ENCODE data around the gene PECR. TPM values are rescaled to one million over a fixed set of nuclear protein-coding genes. Genes with fewer than 3 reads are reported as not detected.

The PECR gene
- 18.7 TPM for polyA plus RNA-seq (2012; ENCODE audit: low read depth, missing spikeins)

DNA sequence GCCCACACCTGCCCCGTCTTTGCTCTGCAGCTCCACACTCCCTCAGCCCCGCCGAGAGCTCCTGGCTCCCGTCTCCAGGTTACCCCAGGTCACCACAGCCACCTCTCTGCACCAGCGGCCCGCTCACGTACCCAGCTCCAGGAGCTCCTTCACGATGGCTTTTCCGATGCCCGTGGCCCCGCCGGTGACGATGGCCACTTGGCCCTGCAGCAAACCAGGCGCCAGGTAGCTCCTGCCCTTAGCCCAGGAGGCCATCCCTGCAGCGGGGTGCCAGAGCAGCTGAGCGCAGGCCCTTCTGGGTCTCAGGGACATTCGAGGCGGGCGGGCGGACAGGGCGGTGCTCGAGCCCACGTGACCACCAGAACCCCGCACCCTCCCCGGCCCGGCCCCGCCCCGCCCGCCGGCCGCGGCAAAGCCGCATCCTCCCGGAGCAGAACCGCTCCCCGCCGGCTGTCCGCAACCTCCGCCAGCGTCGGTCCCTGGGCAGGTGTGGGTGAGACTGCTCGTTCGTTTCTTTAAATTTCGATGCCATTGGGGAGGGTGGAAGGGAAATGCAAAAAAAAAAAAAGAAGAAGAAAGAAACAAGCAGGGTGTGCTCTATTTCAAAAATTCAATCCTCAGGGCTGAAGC lies at the start of gene PECR, which contains the start of gene TMEM169:
Gene PECR (minus strand): TSS at position 323 of the 630 bp plus-strand sequence. CDS start 68 bp downstream, at position 255.
Gene TMEM169 (plus strand): TSS at position 433 of the 630 bp plus-strand sequence. CDS start 14,045 bp downstream, outside the sequence.
- DNase-seq (ENCODE audit: insufficient read length, low spot score) (peak; percentile 85), FAIRE-seq (peak; percentile 89)
- no peak for TF ChIP-seq PAX5 (IDR thresholded peaks at IDR 0.05; ENCODE audit: insufficient read depth, low read length, severe bottlenecking)
- TF ChIP-seq POLR2AphosphoS5 (IDR thresholded peaks at IDR 0.05; ENCODE audit: low read depth, low read length) = peak; percentile 43; the same call in 1 of the 2 replicates
- 0 out of 2 replicates have a peak, but pooled peaks have one; percentile 16 for TF ChIP-seq POU2F2 (IDR thresholded peaks at IDR 0.05; ENCODE audit: low read depth, low read length)
- TF ChIP-seq SPI1 (IDR thresholded peaks at IDR 0.05; ENCODE audit: low read depth, low read length) = no peak
- peak; percentile 61 for TF ChIP-seq POLR2A (IDR thresholded peaks at IDR 0.05; ENCODE audit: low read depth, low read length)
- TF ChIP-seq TAF1 (IDR thresholded peaks at IDR 0.05; ENCODE audit: low read depth, low read length) = no peak; the same call in 1 of the 2 replicates

DNA sequence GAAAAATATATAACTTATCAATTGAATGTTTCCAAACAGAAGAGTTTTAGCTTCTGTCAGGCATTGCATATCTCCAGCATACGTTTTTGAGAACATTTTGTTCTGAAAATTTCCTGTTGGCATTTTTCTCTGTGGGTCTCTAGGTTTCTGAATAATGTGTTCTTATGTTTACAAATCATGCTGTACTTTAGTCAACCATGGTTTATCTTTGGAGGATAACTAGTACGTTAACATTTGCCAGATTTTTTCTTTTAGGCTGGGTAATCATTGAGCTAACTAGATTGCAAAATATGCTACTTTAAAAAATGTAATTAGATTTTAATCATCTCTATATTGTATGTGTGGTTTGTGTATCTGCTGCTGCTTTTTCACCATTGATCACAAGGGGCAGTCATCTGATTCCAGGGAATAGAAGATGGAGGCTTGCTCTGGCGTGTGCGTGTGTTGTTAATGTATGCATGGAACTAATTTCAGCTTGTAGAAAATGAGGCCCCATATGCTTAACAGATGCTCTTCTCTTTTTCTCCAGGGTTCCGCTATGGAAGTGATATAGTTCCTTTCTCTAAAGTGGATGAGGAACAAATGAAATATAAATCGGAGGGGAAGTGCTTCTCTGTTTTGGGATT lies 48.9 kb upstream of the PECR start:
- TF ChIP-seq SPI1 (IDR thresholded peaks at IDR 0.05; ENCODE audit: low read depth, low read length) = no peak
- no peak for TF ChIP-seq POU2F2 (IDR thresholded peaks at IDR 0.05; ENCODE audit: low read depth, low read length)
- no peak for TF ChIP-seq POLR2AphosphoS5 (IDR thresholded peaks at IDR 0.05; ENCODE audit: low read depth, low read length)
- TF ChIP-seq POLR2A (IDR thresholded peaks at IDR 0.05; ENCODE audit: low read depth, low read length) = no peak
- TF ChIP-seq PAX5 (IDR thresholded peaks at IDR 0.05; ENCODE audit: insufficient read depth, low read length, severe bottlenecking) = no peak
- TF ChIP-seq TAF1 (IDR thresholded peaks at IDR 0.05; ENCODE audit: low read depth, low read length) = no peak
- DNase-seq (ENCODE audit: insufficient read length, low spot score) = no peak
- no peak for FAIRE-seq

DNA sequence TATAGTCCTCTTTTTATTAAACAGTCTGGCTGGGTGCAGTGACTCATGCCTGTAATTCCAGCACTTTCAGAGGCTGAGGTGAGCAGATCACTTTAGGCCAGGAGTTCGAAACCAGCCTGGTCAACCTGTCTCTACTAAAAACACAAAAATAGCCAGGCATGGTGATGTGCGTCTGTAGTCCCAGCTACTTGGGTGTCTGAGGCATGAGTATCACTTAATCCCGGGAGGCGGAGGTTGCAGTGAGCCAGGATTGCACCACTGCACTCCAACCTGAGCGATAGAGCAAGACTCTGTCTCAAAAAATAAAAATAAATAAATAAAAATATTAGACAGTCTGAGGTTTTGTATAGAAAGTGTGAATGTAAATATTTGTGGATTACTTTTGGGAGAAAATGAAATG lies 45.3 kb upstream of the PECR start:
- FAIRE-seq (no peak), DNase-seq (ENCODE audit: insufficient read length, low spot score) (no peak)
- TF ChIP-seq POU2F2 (IDR thresholded peaks at IDR 0.05; ENCODE audit: low read depth, low read length) (no peak), TAF1 (IDR thresholded peaks at IDR 0.05; ENCODE audit: low read depth, low read length) (no peak), POLR2AphosphoS5 (IDR thresholded peaks at IDR 0.05; ENCODE audit: low read depth, low read length) (no peak), SPI1 (IDR thresholded peaks at IDR 0.05; ENCODE audit: low read depth, low read length) (no peak), POLR2A (IDR thresholded peaks at IDR 0.05; ENCODE audit: low read depth, low read length) (no peak), PAX5 (IDR thresholded peaks at IDR 0.05; ENCODE audit: insufficient read depth, low read length, severe bottlenecking) (no peak)

DNA sequence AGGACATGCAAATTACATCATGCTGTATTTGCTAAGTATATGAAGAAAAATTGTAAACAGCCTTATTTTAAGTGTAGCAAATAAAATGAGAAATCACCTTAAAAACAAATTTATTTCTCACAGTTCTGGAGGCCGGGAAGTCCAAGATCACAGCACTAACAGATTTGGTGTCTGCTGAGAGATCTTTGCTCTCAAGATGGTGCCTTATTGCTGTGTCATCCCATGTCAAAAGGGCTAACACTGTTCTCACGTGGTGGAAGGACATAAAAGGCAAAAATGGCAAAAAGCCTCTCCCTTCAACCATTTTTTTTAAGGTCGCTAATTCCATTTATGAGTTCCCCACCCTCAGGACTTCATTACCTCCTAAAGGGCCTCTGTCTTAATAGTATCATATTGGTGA lies 39.6 kb upstream of the PECR start:
- no peak for FAIRE-seq
- no peak for TF ChIP-seq POU2F2 (IDR thresholded peaks at IDR 0.05; ENCODE audit: low read depth, low read length)
- TF ChIP-seq POLR2AphosphoS5 (IDR thresholded peaks at IDR 0.05; ENCODE audit: low read depth, low read length) = no peak
- no peak for DNase-seq (ENCODE audit: insufficient read length, low spot score)

DNA sequence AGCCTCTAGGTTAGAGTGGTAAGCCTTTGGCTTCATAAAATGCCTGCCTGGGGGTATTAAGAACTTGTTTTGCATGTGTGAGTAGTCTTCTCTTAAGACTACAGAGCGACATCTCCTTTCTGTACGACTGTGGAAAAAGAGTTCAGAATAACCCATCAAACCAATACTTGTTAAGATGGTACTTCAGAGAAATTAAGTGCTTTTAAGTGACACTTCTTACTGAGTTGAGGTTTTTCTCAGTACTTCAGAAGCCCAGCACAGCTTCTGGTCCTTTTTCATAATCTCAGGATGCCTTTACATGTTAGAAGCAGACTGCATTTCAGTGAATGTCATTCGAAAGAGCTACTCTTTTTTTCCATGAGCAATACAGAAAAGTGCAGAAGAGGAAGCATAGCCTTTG lies 38.4 kb upstream of the PECR start:
- DNase-seq (ENCODE audit: insufficient read length, low spot score) = no peak
- no peak for TF ChIP-seq PAX5 (IDR thresholded peaks at IDR 0.05; ENCODE audit: insufficient read depth, low read length, severe bottlenecking)
- TF ChIP-seq POLR2A (IDR thresholded peaks at IDR 0.05; ENCODE audit: low read depth, low read length) = no peak
- no peak for TF ChIP-seq TAF1 (IDR thresholded peaks at IDR 0.05; ENCODE audit: low read depth, low read length)
- TF ChIP-seq POLR2AphosphoS5 (IDR thresholded peaks at IDR 0.05; ENCODE audit: low read depth, low read length) = no peak
- TF ChIP-seq SPI1 (IDR thresholded peaks at IDR 0.05; ENCODE audit: low read depth, low read length) = no peak
- no peak for TF ChIP-seq POU2F2 (IDR thresholded peaks at IDR 0.05; ENCODE audit: low read depth, low read length)
- no peak for FAIRE-seq

DNA sequence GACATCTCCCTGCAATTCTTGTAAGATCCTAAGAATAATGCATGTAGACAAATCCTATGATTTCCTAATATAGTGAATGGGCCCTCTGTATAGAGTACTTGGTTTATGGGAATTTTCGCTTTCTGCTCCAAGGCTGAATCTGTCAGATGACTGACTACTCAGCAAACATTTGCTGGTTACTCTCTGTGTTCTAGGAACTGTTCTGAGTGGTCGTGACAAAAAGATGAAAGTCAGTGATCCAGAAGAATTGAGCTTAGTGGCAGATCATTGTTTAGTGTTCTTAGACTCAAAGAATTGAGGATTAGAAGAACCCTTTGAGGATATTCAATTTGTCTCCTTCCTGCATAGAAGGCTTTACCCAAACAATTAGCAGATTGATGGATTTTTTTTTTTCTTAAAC lies 37.5 kb upstream of the PECR start:
- FAIRE-seq (no peak), DNase-seq (ENCODE audit: insufficient read length, low spot score) (no peak)
- no peak for TF ChIP-seq POU2F2 (IDR thresholded peaks at IDR 0.05; ENCODE audit: low read depth, low read length)
- no peak for TF ChIP-seq POLR2AphosphoS5 (IDR thresholded peaks at IDR 0.05; ENCODE audit: low read depth, low read length)
- TF ChIP-seq SPI1 (IDR thresholded peaks at IDR 0.05; ENCODE audit: low read depth, low read length) = no peak
- TF ChIP-seq TAF1 (IDR thresholded peaks at IDR 0.05; ENCODE audit: low read depth, low read length) = no peak
- TF ChIP-seq PAX5 (IDR thresholded peaks at IDR 0.05; ENCODE audit: insufficient read depth, low read length, severe bottlenecking) = no peak
- TF ChIP-seq POLR2A (IDR thresholded peaks at IDR 0.05; ENCODE audit: low read depth, low read length) = no peak

DNA sequence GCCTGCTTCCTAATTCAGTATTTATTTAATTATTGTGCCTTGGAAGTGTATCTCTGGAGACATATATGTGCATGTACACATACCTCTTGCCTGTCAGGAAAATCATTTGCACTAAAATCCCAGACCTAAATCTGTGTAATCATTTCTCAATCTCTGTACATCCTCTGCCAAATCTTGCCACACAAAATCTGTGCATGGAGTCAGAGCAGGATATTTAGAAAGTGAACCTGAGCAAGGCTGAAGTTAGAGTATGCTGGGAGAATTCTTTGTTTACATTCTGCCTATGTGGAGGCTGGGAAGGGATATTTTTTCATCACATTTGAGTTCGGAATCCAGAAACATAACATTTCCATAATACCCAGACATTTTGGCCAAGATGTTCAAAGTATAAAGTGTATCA lies 36.9 kb upstream of the PECR start:
- TF ChIP-seq POLR2A (IDR thresholded peaks at IDR 0.05; ENCODE audit: low read depth, low read length) (peak; percentile 34; the same call in 1 of the 2 replicates), POU2F2 (IDR thresholded peaks at IDR 0.05; ENCODE audit: low read depth, low read length) (no peak), PAX5 (IDR thresholded peaks at IDR 0.05; ENCODE audit: insufficient read depth, low read length, severe bottlenecking) (no peak), TAF1 (IDR thresholded peaks at IDR 0.05; ENCODE audit: low read depth, low read length) (no peak), POLR2AphosphoS5 (IDR thresholded peaks at IDR 0.05; ENCODE audit: low read depth, low read length) (no peak)
- DNase-seq (ENCODE audit: insufficient read length, low spot score) (no peak), FAIRE-seq (no peak)

DNA sequence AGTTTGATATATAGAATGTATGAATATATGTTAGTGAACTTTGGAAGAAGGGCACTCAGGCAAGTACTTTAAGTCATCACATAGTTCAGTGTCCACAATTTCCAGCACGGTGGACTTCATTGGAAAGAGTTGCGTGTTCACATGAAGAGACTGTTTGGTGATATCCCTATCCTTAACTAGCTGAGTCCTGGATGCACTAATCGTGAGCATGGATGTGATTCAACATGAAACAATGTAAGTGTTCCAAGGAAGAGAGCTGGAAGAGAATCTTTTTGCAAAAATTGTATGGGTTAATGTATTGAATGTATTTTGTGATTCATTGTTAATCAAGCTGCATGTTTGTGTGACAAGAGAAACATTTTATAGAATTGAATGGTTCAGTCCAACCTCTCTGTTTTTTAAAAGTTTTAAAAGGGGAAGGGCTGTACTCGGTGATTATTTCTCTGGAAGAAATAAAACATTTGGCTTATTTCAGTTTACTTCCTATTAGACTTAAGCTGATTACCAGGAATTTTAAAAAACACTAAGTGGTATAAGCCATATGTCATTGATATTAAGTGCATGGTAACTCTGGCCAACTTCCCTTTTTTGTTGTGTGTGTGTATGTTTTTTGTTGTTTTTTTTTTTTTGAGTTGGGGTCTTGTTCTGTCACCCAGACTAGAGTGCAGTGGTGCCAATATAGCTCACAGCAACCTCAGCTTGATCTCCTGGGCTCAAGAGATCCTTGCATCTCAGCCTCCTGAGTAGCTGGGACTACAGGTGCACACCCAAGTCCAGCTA lies 36.1 kb upstream of the PECR start:
- no peak for TF ChIP-seq SPI1 (IDR thresholded peaks at IDR 0.05; ENCODE audit: low read depth, low read length)
- TF ChIP-seq POLR2A (IDR thresholded peaks at IDR 0.05; ENCODE audit: low read depth, low read length) = no peak
- no peak for TF ChIP-seq PAX5 (IDR thresholded peaks at IDR 0.05; ENCODE audit: insufficient read depth, low read length, severe bottlenecking)
- no peak for TF ChIP-seq POU2F2 (IDR thresholded peaks at IDR 0.05; ENCODE audit: low read depth, low read length)
- no peak; the same call in 1 of the 2 replicates for TF ChIP-seq POLR2AphosphoS5 (IDR thresholded peaks at IDR 0.05; ENCODE audit: low read depth, low read length)
- no peak for TF ChIP-seq TAF1 (IDR thresholded peaks at IDR 0.05; ENCODE audit: low read depth, low read length)
- DNase-seq (ENCODE audit: insufficient read length, low spot score) (no peak), FAIRE-seq (no peak)

DNA sequence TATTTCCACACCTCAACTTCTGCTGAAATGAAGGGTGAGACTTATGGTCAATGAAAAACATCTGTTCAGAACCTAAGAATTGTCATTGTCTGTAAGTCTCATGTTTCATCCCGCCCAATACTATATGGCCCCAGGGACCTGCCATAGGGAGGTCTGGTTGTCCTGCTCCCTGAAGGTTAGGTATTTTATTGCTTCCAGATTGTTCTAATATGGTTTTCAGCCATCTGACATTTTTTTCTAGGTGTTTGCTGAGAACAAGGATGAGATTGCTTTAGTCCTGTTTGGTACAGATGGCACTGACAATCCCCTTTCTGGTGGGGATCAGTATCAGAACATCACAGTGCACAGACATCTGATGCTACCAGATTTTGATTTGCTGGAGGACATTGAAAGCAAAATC lies 34.8 kb upstream of the PECR start:
- DNase-seq (ENCODE audit: insufficient read length, low spot score) = no peak

More for the DNA sequence above, 34.8 kb upstream of the PECR start:
- no peak for FAIRE-seq
- TF ChIP-seq POLR2A (IDR thresholded peaks at IDR 0.05; ENCODE audit: low read depth, low read length) (0 out of 2 replicates have a peak, but pooled peaks have one; percentile 15), POU2F2 (IDR thresholded peaks at IDR 0.05; ENCODE audit: low read depth, low read length) (no peak), POLR2AphosphoS5 (IDR thresholded peaks at IDR 0.05; ENCODE audit: low read depth, low read length) (peak; percentile 32; the same call in 1 of the 2 replicates)
